Testis (tissue), 3 donors: ENCODE measurements around the gene DDX51. TPM values are rescaled to one million over a fixed set of nuclear protein-coding genes. Genes with fewer than 3 reads are reported as not detected.

Experiments
- DNase-seq: peaks from one replicate; pipeline ENCODE4 v3.0.0-alpha.2; 2019
- H3K27ac ChIP-seq, 2 donors: fragments of 200-600 bp; sonication (generic); one replicate each; pipeline ENCODE4 v1.5.1; 2019
- H3K27me3 ChIP-seq: fragments of 200-600 bp; sonication (generic); one replicate; pipeline ENCODE4 v1.5.1; 2019
- H3K36me3 ChIP-seq: fragments of 200-600 bp; sonication (generic); one replicate; pipeline ENCODE4 v1.5.1; 2017; ENCODE audit warnings: low read depth; ENCODE audit errors: missing control alignments
- H3K4me1 ChIP-seq: fragments of 200-600 bp; sonication (generic); one replicate; pipeline ENCODE4 v1.5.1; 2019
- H3K4me3 ChIP-seq, 2 donors: fragments of 200-600 bp; sonication (generic); one replicate each; pipeline ENCODE4 v1.5.1; 2017 to 2019
- H3K9me3 ChIP-seq: fragments of 200-600 bp; sonication (generic); one replicate; pipeline ENCODE4 v1.5.1; 2017
- CTCF ChIP-seq, 3 experiments: fragments of 450-650 bp in 2 of 3; fragments of 200-600 bp in 1 of 3; sonication (generic) in 1 of 3; IDR thresholded peaks; one replicate each; pipeline ENCODE4 v1.5.1; 2016 to 2019; ENCODE audit warnings: antibody characterized with exemption in 3 of 3, mild to moderate bottlenecking in 2 of 3, moderate library complexity in 1 of 3
- POLR2A ChIP-seq: fragments of 450-650 bp; IDR thresholded peaks from one replicate; pipeline ENCODE4 v1.6.1; 2017; ENCODE audit warnings: antibody characterized with exemption, mild to moderate bottlenecking, moderate library complexity
- WGBS, 2 donors: methylation state at CpG; one replicate each; pipeline ENCODE4 v1.1.5; 2018; 5-methylcytosine and 5-hydroxymethylcytosine counted together
- intact Hi-C: fragments of 100-400 bp; cut with DNase I; formaldehyde crosslinking; loops from one replicate; pipeline ENCODE4 v1.15.1; 2023; ENCODE audit warnings: low total_unique reads
- polyA plus RNA-seq: library from polyadenylated mRNA; stranded (reverse); fragments of 350-450 nt; fragmentation: Illumina TruSeq; extraction: RNeasy Lipid Tissue Mini Kit (QIAGEN cat#74804); gene quantifications from one replicate; pipeline ENCODE4 v1.2.3, GENCODE V29; 2014; ENCODE audit warnings: low read depth, low replicate concordance; ENCODE audit not compliant: insufficient read depth
- total RNA-seq, 2 donors: library from RNA; depleted of rRNA; stranded (reverse); fragments of >200 nt; gene quantifications; one replicate each; pipeline ENCODE4 v1.2.3, GENCODE V29; 2016

Gene DDX51
- total and polyA plus RNA-seq, 3 donors from 2014 or later: 18.8 to 32.8 (median 29.0) TPM

GRCh38 chr12:132190012-132190755 is 46.1 kb upstream of the DDX51 start:
- TF ChIP-seq CTCF (IDR thresholded peaks at IDR 0.05) (no peak), POLR2A (no peak)
- 26 to 31% methylated on average over 20 to 59 of the region's 59 CpGs for WGBS, 2 donors
- DNase-seq: no peak
- peak overlapping the region; percentile 49 to 65 for H3K4me3 ChIP-seq
- H3K36me3 ChIP-seq: no peaks in the 10 kb centered on the region
- peaks cover 11% of the 10 kb centered on the region for H3K4me1 ChIP-seq
- no peaks in the 10 kb centered on the region for H3K9me3 ChIP-seq
- H3K27ac ChIP-seq: peak overlapping the region; percentile 47 to 66
- H3K27me3 ChIP-seq: no peaks in the 10 kb centered on the region
- intact Hi-C loops: no loop called here

- peak; percentile 87 for DNase-seq
- Histone ChIP-seq H3K4me3 (peak overlapping the region; percentile 49 to 65), H3K36me3 (no peaks in the 10 kb centered on the region), H3K27ac (peak overlapping the region; percentile 47 to 66), H3K27me3 (no peaks in the 10 kb centered on the region), H3K4me1 (peaks cover 11% of the 10 kb centered on the region), H3K9me3 (no peaks in the 10 kb centered on the region)
- TF ChIP-seq POLR2A (no peak), CTCF (IDR thresholded peaks at IDR 0.05) (no peak)
- intact Hi-C loops: no loop called here
- 0% methylated on average over 3 to 67 of the region's 69 CpGs for WGBS, 2 donors
These were observed 45.4 kb upstream of the DDX51 start for GRCh38 chr12:132189378-132190011.

GRCh38 chr12:132188916-132189325 is 44.8 kb upstream of the DDX51 start:
- no peaks in the 10 kb centered on the region for H3K27me3 ChIP-seq
- no peaks in the 10 kb centered on the region for H3K36me3 ChIP-seq
- H3K9me3 ChIP-seq: no peaks in the 10 kb centered on the region
- TF ChIP-seq POLR2A: no peak
- no peak for TF ChIP-seq CTCF (IDR thresholded peaks at IDR 0.05)
- peaks cover 11% of the 10 kb centered on the region for H3K4me1 ChIP-seq
- intact Hi-C loops: no loop called here
- H3K4me3 ChIP-seq: peak overlapping the region; percentile 49 to 65
- 16 to 18% methylated on average over 19 to 20 of the region's 20 CpGs for WGBS, 2 donors
- no peak for DNase-seq
- H3K27ac ChIP-seq: peak overlapping the region; percentile 47 to 66

GRCh38 chr12:132188451-132188901 is 44.4 kb upstream of the DDX51 start:
- 61 to 71% methylated on average over 12 of the region's 21 CpGs for WGBS, 2 donors
- Histone ChIP-seq H3K27ac (no peak overlapping the region), H3K36me3 (no peaks in the 10 kb centered on the region), H3K4me1 (peaks cover 11% of the 10 kb centered on the region), H3K9me3 (no peaks in the 10 kb centered on the region), H3K27me3 (no peaks in the 10 kb centered on the region), H3K4me3 (peak overlapping the region in 1 of 2 donors; percentile 65)
- DNase-seq: no peak
- TF ChIP-seq CTCF (IDR thresholded peaks at IDR 0.05) (no peak), POLR2A (no peak)
- intact Hi-C loops: no loop called here
